H7 (cell line): ENCODE data around the gene SFT2D3. TPM values are rescaled to one million over a fixed set of nuclear protein-coding genes. Genes with fewer than 3 reads are reported as not detected.

Experiments
- DNase-seq: peaks from one replicate; pipeline ENCODE4 v3.0.0; 2012
- H3K27me3 ChIP-seq: 2 replicates; pipeline ENCODE4 v1.6.0; 2011; ENCODE audit warnings: mild to moderate bottlenecking, low read length; ENCODE audit not compliant: control insufficient read depth, insufficient read depth
- H3K36me3 ChIP-seq: replicated peaks from 2 replicates; pipeline ENCODE4 v1.5.1; 2011; ENCODE audit warnings: low read length; ENCODE audit not compliant: control insufficient read depth, insufficient read depth
- H3K4me3 ChIP-seq: 2 replicates; pipeline ENCODE4 v1.5.1; 2011; ENCODE audit warnings: low read depth, mild to moderate bottlenecking, control low read depth, low read length, moderate library complexity; ENCODE audit not compliant: insufficient read depth
- total RNA-seq: library from RNA; depleted of rRNA; stranded (reverse); fragments of >200 nt; shearing (Covaris generic); gene quantifications from 2 replicates; pipeline ENCODE4 v1.2.3, GENCODE V29; 2014

The SFT2D3 gene
- total RNA-seq, 1 experiment from 2014 or later: 10.5 TPM

GRCh38 chr2:127672341-127673224, 28.7 kb upstream of the SFT2D3 start:
- no peaks in the 10 kb centered on the region for H3K36me3 ChIP-seq
- peak; percentile 46 for DNase-seq
- H3K27me3 ChIP-seq: peaks cover 39% of the 10 kb centered on the region
- H3K4me3 ChIP-seq: no peak overlapping the region

DNA sequence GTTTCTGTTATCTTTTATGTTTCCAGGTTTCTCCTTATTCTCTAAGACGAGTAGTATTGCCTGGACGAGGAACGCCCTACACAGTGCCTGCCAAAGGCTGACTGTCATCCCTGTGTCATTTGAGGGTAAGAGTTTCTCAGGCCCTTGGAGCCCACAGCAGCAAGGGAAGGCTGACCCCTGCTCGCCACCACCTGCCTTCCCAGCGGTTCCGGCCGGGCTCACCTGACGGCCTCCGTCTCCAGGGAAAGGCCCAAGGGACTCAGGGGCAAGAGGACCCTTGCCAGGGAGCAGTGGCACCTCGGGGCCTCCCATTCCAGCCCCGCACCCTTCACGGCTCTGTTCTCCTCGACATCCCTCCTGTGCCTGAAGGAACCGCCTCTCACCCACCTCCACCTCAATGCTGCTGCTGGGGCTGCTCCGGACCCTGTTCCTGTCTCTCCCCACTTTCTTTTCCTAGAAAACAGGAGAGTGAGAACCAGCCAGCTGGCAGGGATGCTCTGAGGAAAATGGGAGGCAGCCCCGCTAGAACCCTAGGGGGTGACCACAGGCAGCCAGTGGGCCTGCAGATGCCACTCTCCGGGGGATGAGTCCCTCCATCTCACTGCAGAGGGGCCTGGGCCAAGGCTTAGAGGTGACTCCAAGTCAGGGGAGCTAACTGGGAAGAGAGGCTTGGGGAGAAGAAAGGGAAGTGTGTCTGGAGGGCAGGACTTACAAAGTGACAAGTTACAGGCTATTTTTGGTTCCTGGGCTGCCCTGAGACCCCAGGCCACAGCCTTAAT, 27.8 kb upstream of the SFT2D3 start:
- H3K27me3 ChIP-seq: peaks cover 39% of the 10 kb centered on the region
- no peak overlapping the region for H3K4me3 ChIP-seq
- DNase-seq: peak; percentile 63
- no peaks in the 10 kb centered on the region for H3K36me3 ChIP-seq

- no peaks in the 10 kb centered on the region for H3K36me3 ChIP-seq
- H3K4me3 ChIP-seq: peak overlapping the region; percentile 52
- peak; percentile 90 for DNase-seq
- H3K27me3 ChIP-seq: peaks cover 39% of the 10 kb centered on the region
These were observed 26.8 kb upstream of the SFT2D3 start for GRCh38 chr2:127674241-127675209.

DNA sequence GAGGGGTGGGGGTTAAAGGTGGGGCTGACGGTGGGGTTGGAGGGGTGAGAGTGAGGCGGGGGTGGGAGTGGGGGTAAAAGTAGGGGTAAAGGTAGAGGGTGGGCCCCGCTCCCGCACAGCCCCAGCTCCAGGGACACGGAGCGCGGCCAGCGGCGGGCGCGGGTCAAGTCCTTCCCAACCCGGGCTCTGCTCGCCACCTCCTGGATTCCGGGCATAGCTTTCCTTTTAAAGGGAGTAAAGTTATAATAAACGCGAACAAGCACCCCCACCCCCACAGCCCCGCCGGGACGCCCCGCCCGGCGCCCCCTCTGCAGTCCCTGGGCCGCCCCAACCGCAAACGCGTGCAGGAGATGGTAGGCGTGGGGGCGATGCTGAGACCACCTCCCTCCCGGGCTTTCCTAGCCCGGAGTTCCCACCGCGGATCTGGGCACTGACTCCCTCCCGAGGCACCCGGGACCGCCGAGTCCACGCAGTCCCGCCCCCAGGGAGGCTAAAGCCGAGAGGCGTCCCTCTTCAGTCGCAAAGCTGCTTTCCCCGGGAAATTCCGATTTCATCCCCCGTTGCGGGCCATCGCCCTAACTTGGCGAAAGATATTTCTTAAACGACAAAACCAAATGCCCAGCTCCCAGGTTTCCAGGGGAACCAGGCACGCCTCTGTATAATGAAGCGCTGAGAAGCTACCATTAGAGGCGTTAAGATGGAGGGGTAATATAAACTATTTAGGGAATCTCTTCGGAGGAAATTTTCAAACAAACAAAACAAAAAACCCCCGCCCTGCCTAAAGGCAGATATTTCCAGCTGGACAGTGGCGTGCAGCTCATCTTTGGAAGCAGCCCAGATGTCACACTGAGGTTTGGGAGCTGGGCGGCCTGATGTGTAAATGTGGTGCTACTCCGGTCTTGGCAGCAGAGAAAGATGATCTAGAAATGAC, 25.7 kb upstream of the SFT2D3 start, which contains the start of gene LIMS2:
Gene LIMS2, minus strand, starts transcription at position 200 of the 931 bp plus-strand sequence. CDS start 506 bp downstream, outside the sequence.
- Histone ChIP-seq H3K4me3 (peak within 1 kb of the TSS; percentile 52), H3K36me3 (no peaks in the 10 kb centered on the region), H3K27me3 (peaks cover 39% of the 10 kb centered on the region)
- peak; percentile 89 for DNase-seq

DNA sequence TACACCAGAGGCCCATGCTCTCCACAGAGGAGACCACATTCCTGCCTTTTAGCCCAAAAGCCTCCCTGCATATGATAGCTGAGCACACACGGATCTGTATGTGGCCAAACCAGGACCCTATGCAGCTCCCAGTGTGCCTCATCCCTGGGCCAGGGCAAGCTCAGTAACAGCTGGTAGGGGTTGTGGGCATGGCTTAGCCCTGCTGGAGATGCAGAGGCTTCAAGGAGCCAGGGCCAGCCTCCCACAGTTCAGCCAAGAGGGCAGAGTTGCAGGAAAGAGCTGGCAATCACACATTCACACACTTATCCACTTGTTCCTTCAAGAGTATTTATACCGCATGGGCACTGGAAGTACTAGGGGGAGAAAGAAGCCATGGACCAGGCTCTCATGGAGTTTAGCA, 24.4 kb upstream of the SFT2D3 start:
- Histone ChIP-seq H3K4me3 (no peak overlapping the region), H3K27me3 (peaks cover 39% of the 10 kb centered on the region)

GRCh38 chr2:127678531-127678930, 22.8 kb upstream of the SFT2D3 start:
- Histone ChIP-seq H3K36me3 (no peaks in the 10 kb centered on the region), H3K27me3 (peaks cover 36% of the 10 kb centered on the region), H3K4me3 (no peak overlapping the region)
- no peak for DNase-seq

More for the DNA sequence above, 24.4 kb upstream of the SFT2D3 start:
- no peaks in the 10 kb centered on the region for H3K36me3 ChIP-seq
- DNase-seq: no peak

DNA sequence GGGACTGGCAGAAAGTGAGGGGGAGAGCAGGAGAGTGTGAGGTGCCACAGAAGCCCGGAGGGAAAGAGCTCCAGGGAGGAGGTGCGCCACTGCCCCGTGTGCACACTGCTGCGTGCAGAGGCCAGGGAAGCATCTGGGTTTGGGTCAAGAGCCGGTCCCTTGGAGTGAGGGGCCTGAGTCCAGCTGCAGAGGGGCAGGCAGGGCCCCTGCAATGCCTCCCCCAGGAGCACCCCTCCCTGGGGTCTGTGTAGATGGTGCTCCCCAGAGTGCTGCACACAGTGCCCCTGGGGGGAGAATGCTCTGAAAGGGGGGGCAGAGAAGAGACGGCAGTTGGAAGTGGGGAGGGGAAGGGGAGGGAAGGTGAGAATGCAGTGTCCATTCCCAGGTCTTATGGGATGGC, 22.3 kb upstream of the SFT2D3 start:
- DNase-seq: peak; percentile 43
- Histone ChIP-seq H3K27me3 (peaks cover 31% of the 10 kb centered on the region), H3K36me3 (no peaks in the 10 kb centered on the region)

DNA sequence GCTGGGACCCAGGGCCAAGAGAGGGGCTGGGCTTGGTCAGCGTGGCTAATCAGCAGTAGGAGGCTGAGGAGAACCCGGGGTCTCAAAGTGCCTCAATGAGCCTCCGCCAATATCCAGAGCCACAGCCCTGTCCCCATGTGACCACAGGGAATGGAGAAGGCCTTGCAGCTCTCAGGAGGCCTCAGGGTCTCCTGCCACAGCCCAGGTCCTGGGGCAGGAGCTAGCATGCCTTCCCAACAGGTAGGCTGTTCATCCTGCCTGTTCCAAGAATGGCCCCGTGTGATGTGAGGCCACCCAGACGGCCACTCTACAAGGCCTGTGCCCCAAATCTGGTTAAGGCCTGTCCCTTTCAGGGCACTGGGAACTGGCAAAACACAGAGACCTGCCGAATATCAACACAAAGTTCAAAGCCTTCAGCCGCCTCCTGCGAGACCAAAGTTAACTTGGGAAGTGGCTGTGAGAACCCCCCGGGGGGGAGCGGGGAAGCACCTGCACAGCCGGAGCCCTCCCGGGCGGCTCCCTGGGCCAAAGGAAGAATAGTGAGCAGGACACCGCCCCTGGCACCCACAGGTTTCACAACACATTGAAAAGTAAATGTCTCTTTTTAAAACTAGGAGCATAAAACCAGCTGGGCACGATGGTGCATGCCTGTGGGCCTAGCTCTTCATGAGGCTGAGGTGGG, 21.5 kb upstream of the SFT2D3 start:
- peak; percentile 70 for DNase-seq
- Histone ChIP-seq H3K27me3 (peaks cover 23% of the 10 kb centered on the region), H3K4me3 (no peak overlapping the region), H3K36me3 (no peaks in the 10 kb centered on the region)

More for the DNA sequence above, 22.3 kb upstream of the SFT2D3 start:
- H3K4me3 ChIP-seq: no peak overlapping the region

GRCh38 chr2:127680706-127681287, 20.5 kb upstream of the SFT2D3 start:
- Histone ChIP-seq H3K36me3 (no peaks in the 10 kb centered on the region), H3K4me3 (no peak overlapping the region), H3K27me3 (peaks cover 16% of the 10 kb centered on the region)
- peak; percentile 48 for DNase-seq

DNA sequence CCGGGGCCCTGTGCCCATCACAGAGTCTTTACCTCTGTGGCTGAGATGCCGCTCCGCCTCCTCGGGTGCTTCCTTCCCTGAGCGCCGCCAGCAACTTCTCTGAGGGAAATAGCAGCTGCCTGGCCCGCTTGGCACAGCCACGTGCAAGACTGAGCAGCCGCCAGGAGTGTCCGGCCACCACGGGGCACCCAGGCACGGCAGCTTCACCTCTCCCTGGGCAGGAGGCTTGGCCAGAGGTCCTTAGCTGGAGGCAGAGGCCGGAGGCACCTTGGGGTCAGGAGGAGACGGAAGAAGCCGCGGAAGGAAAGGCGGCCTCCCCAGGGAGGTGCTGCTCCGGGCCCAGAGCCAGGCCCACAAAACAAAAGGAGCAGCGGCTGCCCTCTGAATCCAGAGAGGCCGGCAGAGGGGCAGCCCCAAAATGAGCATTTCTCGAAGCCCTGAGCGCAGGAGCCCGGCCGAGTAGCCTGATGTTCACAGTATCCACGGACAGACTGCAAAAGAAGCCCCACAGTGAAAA, 20.0 kb upstream of the SFT2D3 start:
- DNase-seq: peak; percentile 70

GRCh38 chr2:127681976-127682857, 19.1 kb upstream of the SFT2D3 start:
- Histone ChIP-seq H3K27me3 (peaks cover 4% of the 10 kb centered on the region), H3K36me3 (no peaks in the 10 kb centered on the region), H3K4me3 (no peak overlapping the region)
- no peak for DNase-seq

More for the DNA sequence above, 20.0 kb upstream of the SFT2D3 start:
- no peak overlapping the region for H3K4me3 ChIP-seq
- H3K36me3 ChIP-seq: no peaks in the 10 kb centered on the region
- H3K27me3 ChIP-seq: peaks cover 12% of the 10 kb centered on the region
